OCI-LY1 (cell line): ENCODE results near the gene CACNA1E.

Experiments used
- H2AFZ ChIP-seq: fragments of 200-600 bp; sonication (generic), shearing (Covaris generic); 2 replicates; pipeline ENCODE4 v1.6.0; 2014; ENCODE audit warnings: antibody characterized with exemption, mild to moderate bottlenecking, low read length
- H3F3A ChIP-seq: fragments of 200-600 bp; sonication (generic), shearing (Covaris generic); 2 replicates; pipeline ENCODE4 v1.6.0; 2014; ENCODE audit warnings: mild to moderate bottlenecking, antibody characterized with exemption, low read length, moderate library complexity; ENCODE audit not compliant: insufficient read depth
- H3K27ac ChIP-seq: fragments of 200-600 bp; sonication (generic); 2 replicates; pipeline ENCODE4 v1.5.1; 2014; ENCODE audit warnings: low read length, mixed run types, mild to moderate bottlenecking, low read depth; ENCODE audit not compliant: poor library complexity, severe bottlenecking
- H3K27me3 ChIP-seq: fragments of 200-600 bp; sonication (generic); 2 replicates; pipeline ENCODE4 v1.6.0; 2014; ENCODE audit warnings: antibody characterized with exemption, mild to moderate bottlenecking, low read length, moderate library complexity; ENCODE audit not compliant: insufficient read depth
- H3K36me3 ChIP-seq: fragments of 200-600 bp; sonication (generic); 2 replicates; pipeline ENCODE4 v1.6.1; 2014; ENCODE audit warnings: mild to moderate bottlenecking, antibody characterized with exemption, low read length, moderate library complexity, mixed read lengths; ENCODE audit not compliant: insufficient read depth
- H3K4me1 ChIP-seq: fragments of 200-600 bp; sonication (generic); 2 replicates; pipeline ENCODE4 v1.5.1; 2014; ENCODE audit warnings: mild to moderate bottlenecking, low read length, moderate library complexity; ENCODE audit not compliant: insufficient read depth, severe bottlenecking
- H3K4me2 ChIP-seq: fragments of 200-600 bp; sonication (generic), shearing (Covaris generic); 2 replicates; pipeline ENCODE4 v1.6.1; 2014; ENCODE audit warnings: low read length
- H3K4me3 ChIP-seq: fragments of 200-600 bp; sonication (generic); 2 replicates; pipeline ENCODE4 v1.5.1; 2014; ENCODE audit warnings: low read length, low read depth, mild to moderate bottlenecking, mixed read lengths; ENCODE audit not compliant: poor library complexity, severe bottlenecking
- H3K79me2 ChIP-seq: fragments of 200-600 bp; shearing (Covaris generic); 2 replicates; pipeline ENCODE4 v1.6.1; 2016; ENCODE audit warnings: mixed run types, low read length, mixed read lengths; ENCODE audit not compliant: insufficient read depth
- H3K9ac ChIP-seq: fragments of 200-600 bp; sonication (generic), shearing (Covaris generic); 2 replicates; pipeline ENCODE4 v1.6.1; 2014; ENCODE audit warnings: mild to moderate bottlenecking, low read length, mixed read lengths
- H3K9me2 ChIP-seq: fragments of 200-600 bp; sonication (generic), shearing (Covaris generic); 2 replicates; pipeline ENCODE4 v1.6.1; 2014; ENCODE audit warnings: low read depth, mild to moderate bottlenecking, low read length, mixed read lengths
- H3K9me3 ChIP-seq: fragments of 200-600 bp; shearing (Covaris generic); 2 replicates; pipeline ENCODE4 v1.6.1; 2014; ENCODE audit warnings: low read length, mixed read lengths
- H4K20me1 ChIP-seq: fragments of 200-600 bp; sonication (generic), shearing (Covaris generic); 2 replicates; pipeline ENCODE4 v1.6.0; 2016; ENCODE audit warnings: mild to moderate bottlenecking, low read length; ENCODE audit not compliant: insufficient read depth
- CTCF ChIP-seq: fragments of 200-600 bp; sonication (generic), shearing (Covaris generic); IDR thresholded peaks from 2 replicates; pipeline ENCODE4 v1.5.1; 2017; ENCODE audit warnings: mild to moderate bottlenecking, antibody characterized with exemption, low read length, moderate library complexity, mixed read lengths
- EZH2 ChIP-seq: fragments of 200-600 bp; sonication (generic), shearing (Covaris generic); IDR thresholded peaks from 2 replicates; pipeline ENCODE4 v1.8.0; 2017; ENCODE audit warnings: borderline replicate concordance, mixed run types, mild to moderate bottlenecking, antibody characterized with exemption, low read length, moderate library complexity, mixed read lengths

The CACNA1E gene

GRCh38 chr1:181783208-181783607, 299.9 kb downstream of the CACNA1E start:
- Histone ChIP-seq H3K79me2 (no peaks in the 10 kb centered on the region), H3K9me3 (no peaks in the 10 kb centered on the region), H3K27me3 (no peaks in the 10 kb centered on the region), H3K4me3 (no peak overlapping the region), H3K36me3 (no peaks in the 10 kb centered on the region), H3K27ac (no peak overlapping the region), H4K20me1 (no peaks in the 10 kb centered on the region), H3K4me1 (no peaks in the 10 kb centered on the region), H2AFZ (no peak overlapping the region), H3K9ac (no peak overlapping the region), H3F3A (no peaks in the 10 kb centered on the region), H3K4me2 (no peak overlapping the region), H3K9me2 (no peaks in the 10 kb centered on the region)
- TF ChIP-seq CTCF (no peak), EZH2 (no peak)

GRCh38 chr1:181784039-181784683, 300.8 kb downstream of the CACNA1E start:
- no peaks in the 10 kb centered on the region for H3K9me3 ChIP-seq
- H3K27ac ChIP-seq = no peak overlapping the region
- no peaks in the 10 kb centered on the region for H3F3A ChIP-seq
- no peak overlapping the region for H3K4me2 ChIP-seq
- H3K9ac ChIP-seq = no peak overlapping the region
- H3K4me3 ChIP-seq = no peak overlapping the region
- no peaks in the 10 kb centered on the region for H3K36me3 ChIP-seq
- H2AFZ ChIP-seq = no peak overlapping the region
- no peaks in the 10 kb centered on the region for H3K27me3 ChIP-seq
- no peak for TF ChIP-seq EZH2
- TF ChIP-seq CTCF = no peak
- H3K4me1 ChIP-seq = no peaks in the 10 kb centered on the region
- H3K79me2 ChIP-seq = no peaks in the 10 kb centered on the region
- no peaks in the 10 kb centered on the region for H3K9me2 ChIP-seq
- no peaks in the 10 kb centered on the region for H4K20me1 ChIP-seq

- Histone ChIP-seq H3K4me1 (no peaks in the 10 kb centered on the region), H3F3A (no peaks in the 10 kb centered on the region), H3K4me3 (no peak overlapping the region), H4K20me1 (no peaks in the 10 kb centered on the region), H3K27me3 (no peaks in the 10 kb centered on the region), H3K9me3 (no peaks in the 10 kb centered on the region), H3K4me2 (no peak overlapping the region), H2AFZ (no peak overlapping the region), H3K9me2 (no peaks in the 10 kb centered on the region), H3K27ac (no peak overlapping the region), H3K9ac (no peak overlapping the region), H3K79me2 (no peaks in the 10 kb centered on the region), H3K36me3 (no peaks in the 10 kb centered on the region)
- TF ChIP-seq EZH2 (no peak), CTCF (no peak)
Measured at GRCh38 chr1:181789395-181789794, 306.1 kb downstream of the CACNA1E start.
